ENCODE data around the gene TICRR.

Gene TICRR

DNA sequence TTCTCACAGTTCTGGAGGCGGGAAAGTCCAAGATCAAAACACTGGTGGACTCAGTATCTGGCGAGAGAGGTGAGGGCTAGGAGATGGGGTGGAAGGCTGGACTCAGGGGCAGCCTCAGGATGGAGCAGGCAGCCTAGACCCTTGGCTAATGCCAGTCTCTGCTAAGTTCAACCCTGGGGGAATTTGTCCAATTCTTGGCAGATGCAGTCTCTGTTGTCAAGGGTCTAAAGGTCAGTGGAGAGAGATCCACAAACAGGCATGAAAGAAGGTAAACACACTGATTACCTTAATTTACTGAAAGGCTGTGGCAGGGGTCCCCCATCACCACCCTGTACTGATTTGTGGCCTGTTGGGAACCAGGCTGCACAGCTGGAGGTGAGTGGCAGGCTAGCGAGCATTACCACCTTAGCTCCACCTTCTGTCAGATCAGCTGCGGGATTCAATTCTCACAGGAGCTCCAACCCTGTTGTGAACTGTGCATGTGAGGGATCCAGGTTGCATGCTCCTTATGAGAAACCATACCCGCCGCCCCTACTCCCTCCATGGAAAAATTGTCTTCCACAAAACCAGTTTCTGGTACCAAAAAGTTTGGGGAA is 46.4 kb upstream of the TICRR start:
- Histone ChIP-seq H3K79me2 (ENCODE audit: low read length) (no peaks in the 10 kb centered on the region), H3F3A (ENCODE audit: insufficient read depth, low read length) (no peaks in the 10 kb centered on the region), H3K27ac (ENCODE audit: low read length) (no peak overlapping the region), H3K9ac (ENCODE audit: low read length) (no peak overlapping the region), H4K20me1 (ENCODE audit: insufficient read depth, low read length) (no peaks in the 10 kb centered on the region), H3K4me3 (ENCODE audit: low read length) (no peak overlapping the region), H3K9me3 (replicated peaks; ENCODE audit: insufficient read depth, low read length) (no peaks in the 10 kb centered on the region), H3K36me3 (replicated peaks; ENCODE audit: insufficient read depth, low read length) (no peaks in the 10 kb centered on the region), H3K4me2 (ENCODE audit: low read depth, low read length) (no peak overlapping the region), H3K27me3 (replicated peaks; ENCODE audit: insufficient read depth, low read length) (no peaks in the 10 kb centered on the region), H2AFZ (ENCODE audit: low read length) (no peak overlapping the region), H3K9me2 (replicated peaks; ENCODE audit: insufficient read depth, low read length) (no peaks in the 10 kb centered on the region), H3K4me1 (ENCODE audit: low read length) (no peaks in the 10 kb centered on the region)
- DNase-seq, result no peak
- TF ChIP-seq EZH2phosphoT487 (IDR thresholded peaks at IDR 0.05; ENCODE audit: low read length), result no peak
- TF ChIP-seq EZH2 (optimal IDR thresholded peaks at IDR 0.05; ENCODE audit: low read depth, low read length), result no peak
- TF ChIP-seq, protein P1, sequence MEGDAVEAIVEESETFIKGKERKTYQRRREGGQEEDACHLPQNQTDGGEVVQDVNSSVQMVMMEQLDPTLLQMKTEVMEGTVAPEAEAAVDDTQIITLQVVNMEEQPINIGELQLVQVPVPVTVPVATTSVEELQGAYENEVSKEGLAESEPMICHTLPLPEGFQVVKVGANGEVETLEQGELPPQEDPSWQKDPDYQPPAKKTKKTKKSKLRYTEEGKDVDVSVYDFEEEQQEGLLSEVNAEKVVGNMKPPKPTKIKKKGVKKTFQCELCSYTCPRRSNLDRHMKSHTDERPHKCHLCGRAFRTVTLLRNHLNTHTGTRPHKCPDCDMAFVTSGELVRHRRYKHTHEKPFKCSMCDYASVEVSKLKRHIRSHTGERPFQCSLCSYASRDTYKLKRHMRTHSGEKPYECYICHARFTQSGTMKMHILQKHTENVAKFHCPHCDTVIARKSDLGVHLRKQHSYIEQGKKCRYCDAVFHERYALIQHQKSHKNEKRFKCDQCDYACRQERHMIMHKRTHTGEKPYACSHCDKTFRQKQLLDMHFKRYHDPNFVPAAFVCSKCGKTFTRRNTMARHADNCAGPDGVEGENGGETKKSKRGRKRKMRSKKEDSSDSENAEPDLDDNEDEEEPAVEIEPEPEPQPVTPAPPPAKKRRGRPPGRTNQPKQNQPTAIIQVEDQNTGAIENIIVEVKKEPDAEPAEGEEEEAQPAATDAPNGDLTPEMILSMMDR (IDR thresholded peaks at IDR 0.05; ENCODE audit: low read length), result no peak

DNA sequence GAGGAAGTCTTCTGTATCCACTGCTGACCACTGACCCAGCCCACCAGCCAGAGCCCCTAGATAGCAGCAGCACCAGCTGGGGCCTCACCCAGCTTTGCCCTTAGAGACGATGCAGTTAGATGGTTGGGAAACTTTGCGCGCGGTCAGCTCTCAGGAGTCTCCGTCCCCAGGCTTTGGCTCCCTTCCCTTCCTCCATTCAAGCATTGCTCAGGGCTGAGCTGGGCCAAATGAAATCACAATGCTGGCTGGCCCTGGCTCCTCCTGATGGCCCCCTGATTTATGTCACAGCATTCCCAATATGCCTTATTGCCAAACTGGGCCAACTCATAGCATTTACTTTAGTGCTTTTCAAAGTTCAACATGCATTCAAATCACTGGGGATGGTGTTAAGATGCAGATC is 44.3 kb upstream of the TICRR start:
- Histone ChIP-seq H3K4me3 (ENCODE audit: low read length) (no peak overlapping the region), H3K27me3 (replicated peaks; ENCODE audit: insufficient read depth, low read length) (no peaks in the 10 kb centered on the region), H3K9me2 (replicated peaks; ENCODE audit: insufficient read depth, low read length) (no peaks in the 10 kb centered on the region), H3K36me3 (replicated peaks; ENCODE audit: insufficient read depth, low read length) (no peaks in the 10 kb centered on the region), H3K4me2 (ENCODE audit: low read depth, low read length) (no peak overlapping the region), H3F3A (ENCODE audit: insufficient read depth, low read length) (no peaks in the 10 kb centered on the region), H3K9me3 (replicated peaks; ENCODE audit: insufficient read depth, low read length) (no peaks in the 10 kb centered on the region), H3K4me1 (ENCODE audit: low read length) (no peaks in the 10 kb centered on the region), H3K27ac (ENCODE audit: low read length) (no peak overlapping the region), H2AFZ (ENCODE audit: low read length) (no peak overlapping the region), H3K9ac (ENCODE audit: low read length) (no peak overlapping the region), H4K20me1 (ENCODE audit: insufficient read depth, low read length) (no peaks in the 10 kb centered on the region), H3K79me2 (ENCODE audit: low read length) (no peaks in the 10 kb centered on the region)
- no peak for DNase-seq
- TF ChIP-seq, protein P1 (IDR thresholded peaks at IDR 0.05; ENCODE audit: low read length), result no peak
- TF ChIP-seq EZH2 (optimal IDR thresholded peaks at IDR 0.05; ENCODE audit: low read depth, low read length), result no peak
- TF ChIP-seq EZH2phosphoT487 (IDR thresholded peaks at IDR 0.05; ENCODE audit: low read length), result no peak

DNA sequence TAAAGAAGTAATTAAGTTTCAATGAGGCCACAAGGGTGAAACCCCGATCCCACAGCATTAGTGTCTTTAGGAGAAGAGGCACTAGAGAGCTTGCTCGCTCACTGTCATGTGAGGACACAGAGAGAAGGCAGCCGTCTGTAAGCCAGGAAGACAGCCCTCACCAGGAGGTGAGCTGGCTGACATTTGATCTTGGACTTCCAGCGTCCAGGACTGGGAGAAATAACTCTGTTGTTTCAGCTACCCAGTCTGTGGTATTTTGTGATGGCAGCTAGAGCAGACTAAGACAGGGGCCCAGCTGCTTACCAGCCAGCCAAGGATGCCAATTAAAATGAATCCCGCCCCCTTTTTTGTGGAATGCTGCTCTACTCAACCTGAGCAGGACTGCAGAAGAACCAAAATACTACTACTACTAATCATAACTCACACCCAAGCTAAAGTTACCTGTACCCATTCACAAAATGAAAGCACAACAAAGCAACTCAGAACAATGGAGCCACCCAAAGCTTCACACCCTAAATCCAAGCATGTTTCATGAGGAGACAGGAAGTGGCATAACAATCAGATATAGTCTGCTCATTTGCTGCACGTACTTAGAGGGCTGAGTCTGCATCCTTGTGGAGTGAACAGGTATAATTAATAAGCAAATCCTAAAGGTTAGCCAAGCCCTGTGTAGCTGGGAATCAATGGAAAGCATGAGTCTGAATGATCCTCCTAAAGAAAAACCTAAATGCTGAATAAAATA is 43.3 kb upstream of the TICRR start:
- Histone ChIP-seq H3K4me3 (ENCODE audit: low read length) (no peak overlapping the region), H3K4me2 (ENCODE audit: low read depth, low read length) (no peak overlapping the region), H3K4me1 (ENCODE audit: low read length) (no peaks in the 10 kb centered on the region), H3K9ac (ENCODE audit: low read length) (no peak overlapping the region), H3K9me3 (replicated peaks; ENCODE audit: insufficient read depth, low read length) (no peaks in the 10 kb centered on the region), H3K36me3 (replicated peaks; ENCODE audit: insufficient read depth, low read length) (no peaks in the 10 kb centered on the region), H3F3A (ENCODE audit: insufficient read depth, low read length) (no peaks in the 10 kb centered on the region), H3K79me2 (ENCODE audit: low read length) (no peaks in the 10 kb centered on the region), H3K9me2 (replicated peaks; ENCODE audit: insufficient read depth, low read length) (no peaks in the 10 kb centered on the region), H4K20me1 (ENCODE audit: insufficient read depth, low read length) (no peaks in the 10 kb centered on the region), H2AFZ (ENCODE audit: low read length) (no peak overlapping the region), H3K27me3 (replicated peaks; ENCODE audit: insufficient read depth, low read length) (no peaks in the 10 kb centered on the region), H3K27ac (ENCODE audit: low read length) (no peak overlapping the region)
- TF ChIP-seq EZH2 (optimal IDR thresholded peaks at IDR 0.05; ENCODE audit: low read depth, low read length) (no peak), EZH2phosphoT487 (IDR thresholded peaks at IDR 0.05; ENCODE audit: low read length) (no peak)
- TF ChIP-seq, protein P1 (IDR thresholded peaks at IDR 0.05; ENCODE audit: low read length), result no peak
- no peak for DNase-seq
